Fibroblast of pulmonary artery (primary cell): Measurements from ENCODE around the gene ZNF8.

ENCODE experiments used
- DNase-seq: peaks from one replicate; pipeline ENCODE4 v3.0.0-alpha.2; 2010; ENCODE audit warnings: low read depth
- H3K4me3 ChIP-seq: replicated peaks from 2 replicates; pipeline ENCODE4 v1.5.1; 2011; ENCODE audit warnings: low read depth, mild to moderate bottlenecking, control low read depth, low read length, moderate library complexity
- CTCF ChIP-seq: IDR thresholded peaks from 2 replicates; pipeline ENCODE4 v1.5.1; 2011; ENCODE audit warnings: mild to moderate bottlenecking, control low read depth, low read length, inconsistent platforms; ENCODE audit errors: missing control alignments

ZNF8 gene

GRCh38 chr19:58351990-58352755 is 73.4 kb downstream of the ZNF8 start:
- TF ChIP-seq CTCF: no peak
- no peak overlapping the region for H3K4me3 ChIP-seq
- DNase-seq: no peak
